ENCODE results near the gene HABP2.

Gene HABP2

GRCh38 chr10:113532724-113533123 lies 20.1 kb upstream of the HABP2 start:
- no peak for DNase-seq (ENCODE audit: low read depth)
- TF ChIP-seq CTCF (IDR thresholded peaks at IDR 0.05; ENCODE audit: low read depth, low read length, missing control alignments): no peak
- no peak overlapping the region for H3K4me3 ChIP-seq (ENCODE audit: low read depth, low read length)

GRCh38 chr10:113533801-113534200 lies 19.1 kb upstream of the HABP2 start:
- DNase-seq (ENCODE audit: low read depth): no peak
- TF ChIP-seq CTCF (IDR thresholded peaks at IDR 0.05; ENCODE audit: low read depth, low read length, missing control alignments): no peak
- H3K4me3 ChIP-seq (ENCODE audit: low read depth, low read length): no peak overlapping the region

GRCh38 chr10:113534423-113534822 lies 18.4 kb upstream of the HABP2 start:
- H3K4me3 ChIP-seq (ENCODE audit: low read depth, low read length): no peak overlapping the region

GRCh38 chr10:113537672-113538071 lies 15.2 kb upstream of the HABP2 start:
- DNase-seq (ENCODE audit: low read depth): no peak
- TF ChIP-seq CTCF (IDR thresholded peaks at IDR 0.05; ENCODE audit: low read depth, low read length, missing control alignments): no peak
- no peak overlapping the region for H3K4me3 ChIP-seq (ENCODE audit: low read depth, low read length)

More at GRCh38 chr10:113534423-113534822, 18.4 kb upstream of the HABP2 start:
- DNase-seq (ENCODE audit: low read depth): no peak
- no peak for TF ChIP-seq CTCF (IDR thresholded peaks at IDR 0.05; ENCODE audit: low read depth, low read length, missing control alignments)

- no peak for DNase-seq (ENCODE audit: low read depth)
- TF ChIP-seq CTCF (IDR thresholded peaks at IDR 0.05; ENCODE audit: low read depth, low read length, missing control alignments): no peak
- no peak overlapping the region for H3K4me3 ChIP-seq (ENCODE audit: low read depth, low read length)
These were observed 14.7 kb upstream of the HABP2 start for GRCh38 chr10:113538151-113538550.

- TF ChIP-seq CTCF (IDR thresholded peaks at IDR 0.05; ENCODE audit: low read depth, low read length, missing control alignments): no peak
- no peak for DNase-seq (ENCODE audit: low read depth)
- no peak overlapping the region for H3K4me3 ChIP-seq (ENCODE audit: low read depth, low read length)
These were observed 13.1 kb upstream of the HABP2 start for GRCh38 chr10:113539789-113540188.

GRCh38 chr10:113540845-113541548 lies 11.9 kb upstream of the HABP2 start:
- DNase-seq (ENCODE audit: low read depth): no peak
- TF ChIP-seq CTCF (IDR thresholded peaks at IDR 0.05; ENCODE audit: low read depth, low read length, missing control alignments): no peak
- H3K4me3 ChIP-seq (ENCODE audit: low read depth, low read length): no peak overlapping the region
